Right lobe of liver (tissue), 6 donors: ENCODE measurements around the gene ALDH7A1. TPM values are rescaled to one million over a fixed set of nuclear protein-coding genes. Genes with fewer than 3 reads are reported as not detected.
A peak's percentile ranks its signal among the peaks of the same experiment; 100 is the strongest.

ENCODE experiments used
- ATAC-seq, 4 donors: fragments of 200-7000 bp; cut with Tn5 transposase; one replicate each; pipeline ENCODE4 v1.9.1; 2020; ENCODE audit warnings: mild to moderate bottlenecking in 4 of 4, moderate library complexity in 4 of 4
- DNase-seq, 3 donors: peaks; one replicate each; pipeline ENCODE4 v3.0.0-alpha.2; 2020
- H3K27ac ChIP-seq, 3 donors: fragments of 200-600 bp; one replicate each; pipeline ENCODE4 v1.8.0; 2022
- H3K27me3 ChIP-seq, 2 donors: fragments of 200-600 bp; one replicate each; pipeline ENCODE4 v1.8.0; 2022
- H3K36me3 ChIP-seq, 4 donors: fragments of 200-600 bp; sonication (generic) in 1 of 4; one replicate each; pipeline versions ENCODE4 v1.5.1 to v1.8.0; 2017 to 2022; ENCODE audit warnings: control low read depth in 1 of 4
- H3K4me1 ChIP-seq, 4 donors: fragments of 200-600 bp; sonication (generic) in 1 of 4; one replicate each; pipeline versions ENCODE4 v1.5.1 to v1.8.0; 2017 to 2022; ENCODE audit warnings: control low read depth in 1 of 4
- H3K4me3 ChIP-seq, 3 donors: fragments of 200-600 bp; one replicate each; pipeline ENCODE4 v1.8.0; 2022
- H3K9me3 ChIP-seq, 4 donors: fragments of 200-600 bp; sonication (generic) in 1 of 4; one replicate each; pipeline versions ENCODE4 v1.5.1 to v1.8.0; 2017 to 2022; ENCODE audit warnings: control low read depth in 1 of 4
- POLR2A ChIP-seq: fragments of 450-650 bp; IDR thresholded peaks from one replicate; pipeline ENCODE4 v1.6.1; 2017; ENCODE audit warnings: antibody characterized with exemption, mild to moderate bottlenecking
- WGBS: methylation state at CpG from one replicate; pipeline ENCODE4 v1.1.6; 2018; ENCODE audit warnings: low coverage, low lambda C conversion rate; ENCODE audit not compliant: insufficient coverage; ENCODE audit errors: missing lambda C conversion rate; 5-methylcytosine and 5-hydroxymethylcytosine counted together
- intact Hi-C, 2 donors: fragments of 100-400 bp; cut with DNase I; formaldehyde crosslinking; loops; one replicate each; pipeline versions ENCODE4 v1.11.2 to v1.14.1; 2022
- long read RNA-seq: library from polyadenylated mRNA; unstranded; transcript quantifications from one replicate; pipeline ENCODE4 v2.0.0, GENCODE V29; 2019
- total RNA-seq, 6 experiments: library from RNA; depleted of rRNA in 2 of 6; stranded (reverse); fragments of >200 nt in 2 of 6; fragmentation: NEBNext Ultra II Directional in 3 of 6; extraction: Animal tissue kit (Norgen Biotek cat#: 25700) in 3 of 6; gene quantifications; one replicate each; pipeline versions ENCODE4 v1.1.0 to v1.2.4, GENCODE V29; 2016 to 2023
- TF ChIP-seq, protein P1 (sequence below), 4 donors: fragments of 200-600 bp in 3 of 4; fragments of 450-650 bp in 1 of 4; IDR thresholded peaks; one replicate each; pipeline versions ENCODE4 v1.5.1 to v1.8.0; 2016 to 2022; ENCODE audit warnings: antibody characterized with exemption in 4 of 4, mild to moderate bottlenecking in 2 of 4
- donor health status: DM: no; HTN: yes; CAD: no.
- donor health status: DM: no; HTN: no; CAD: no.
- donor health status: DM: no; HTN: no; CAD: no.
- donor health status: DM: no; HTN: yes; CAD: no.
- donor health status: DM: no; HTN: yes; CAD: no.

ALDH7A1 gene
- 100 to 1,000 TPM in 2 of 6 experiments, 10 to 100 TPM in 4; 23.0 to 142 (median 96.7) TPM for total RNA-seq
- long read RNA-seq, full-length matches to known transcripts, result 14 of 17 reads
- long read RNA-seq, partial matches to known transcripts, result 3 of 17 reads
- long read RNA-seq, other reads (novel, unspliced or antisense), result 0 of 17 reads

DNA sequence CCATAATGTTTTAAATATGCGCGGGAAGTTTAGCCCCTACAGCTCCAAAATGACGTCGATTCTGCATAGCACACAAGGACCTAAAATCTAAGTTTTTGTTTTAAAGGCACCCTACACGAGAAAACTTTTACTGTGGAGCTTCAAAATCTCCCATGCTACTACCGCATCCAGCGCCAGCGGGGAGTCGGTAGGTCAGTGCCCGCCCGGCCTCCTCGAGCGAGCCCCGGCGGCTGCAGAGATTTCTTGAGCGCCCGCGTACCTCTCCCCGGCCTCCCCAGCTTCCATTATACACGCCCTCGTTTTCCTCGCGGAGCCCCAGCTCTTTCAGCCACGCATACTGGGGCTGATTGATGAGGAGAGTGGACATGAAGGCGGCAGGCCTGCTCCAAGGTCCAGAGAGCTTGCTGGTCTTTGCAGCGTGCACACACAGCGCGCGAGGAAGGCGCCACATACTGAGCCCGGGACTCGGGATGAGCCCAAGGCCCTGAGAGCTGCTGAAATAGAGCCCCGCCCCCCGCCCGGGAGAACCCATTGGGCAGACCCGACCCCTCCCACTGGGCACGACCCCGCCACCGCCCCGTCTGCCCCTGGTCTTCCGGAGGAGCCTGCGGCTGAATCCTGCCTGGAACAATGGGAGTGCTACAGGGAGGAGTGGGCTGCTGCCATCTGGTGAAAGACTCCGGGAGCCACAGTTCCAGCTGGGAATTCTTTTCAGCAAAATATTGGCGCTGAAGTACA lies at the start of gene ALDH7A1:
ALDH7A1 (minus strand) TSS at position 472 of the 738 bp plus-strand sequence; CDS start at position 451, 21 bp downstream.
- DNase-seq (peak; percentile 95 to 98 (median 96)), ATAC-seq (peak; percentile 95 to 99 (median 96))
- intact Hi-C loops, result no loop called here
- peaks cover 0 to 17% (median 0%) of the 10 kb centered on the region in 4 donors for H3K36me3 ChIP-seq
- H3K4me1 ChIP-seq, result peaks cover 0 to 15% (median 3%) of the 10 kb centered on the region in 4 donors
- no peaks in the 10 kb centered on the region for H3K27me3 ChIP-seq
- TF ChIP-seq POLR2A, result peak; percentile 91
- TF ChIP-seq, protein P1, sequence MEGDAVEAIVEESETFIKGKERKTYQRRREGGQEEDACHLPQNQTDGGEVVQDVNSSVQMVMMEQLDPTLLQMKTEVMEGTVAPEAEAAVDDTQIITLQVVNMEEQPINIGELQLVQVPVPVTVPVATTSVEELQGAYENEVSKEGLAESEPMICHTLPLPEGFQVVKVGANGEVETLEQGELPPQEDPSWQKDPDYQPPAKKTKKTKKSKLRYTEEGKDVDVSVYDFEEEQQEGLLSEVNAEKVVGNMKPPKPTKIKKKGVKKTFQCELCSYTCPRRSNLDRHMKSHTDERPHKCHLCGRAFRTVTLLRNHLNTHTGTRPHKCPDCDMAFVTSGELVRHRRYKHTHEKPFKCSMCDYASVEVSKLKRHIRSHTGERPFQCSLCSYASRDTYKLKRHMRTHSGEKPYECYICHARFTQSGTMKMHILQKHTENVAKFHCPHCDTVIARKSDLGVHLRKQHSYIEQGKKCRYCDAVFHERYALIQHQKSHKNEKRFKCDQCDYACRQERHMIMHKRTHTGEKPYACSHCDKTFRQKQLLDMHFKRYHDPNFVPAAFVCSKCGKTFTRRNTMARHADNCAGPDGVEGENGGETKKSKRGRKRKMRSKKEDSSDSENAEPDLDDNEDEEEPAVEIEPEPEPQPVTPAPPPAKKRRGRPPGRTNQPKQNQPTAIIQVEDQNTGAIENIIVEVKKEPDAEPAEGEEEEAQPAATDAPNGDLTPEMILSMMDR (IDR thresholded peaks at IDR 0.05), result peak; percentile 37 to 57 (median 46)
- H3K4me3 ChIP-seq, result peak within 1 kb of the TSS; percentile 47 to 69 (median 63)
- peak within 1 kb of the TSS; percentile 9 to 83 (median 71) for H3K27ac ChIP-seq
- WGBS, result 0% methylated on average over 22 of the region's 44 CpGs
- H3K9me3 ChIP-seq, result no peaks in the 10 kb centered on the region

- Histone ChIP-seq H3K36me3 (no peaks in the 10 kb centered on the region), H3K4me1 (no peaks in the 10 kb centered on the region), H3K9me3 (peaks cover 0 to 12% (median 0%) of the 10 kb centered on the region in 4 donors), H3K27me3 (no peaks in the 10 kb centered on the region), H3K4me3 (no peak overlapping the region), H3K27ac (no peak overlapping the region)
- DNase-seq, result no peak
- intact Hi-C loops, result no loop called here
- TF ChIP-seq, protein P1 (IDR thresholded peaks at IDR 0.05), result no peak
- TF ChIP-seq POLR2A, result no peak
- ATAC-seq, result no peak
- 65% methylated on average over 5 of the region's 5 CpGs for WGBS
Observed at GRCh38 chr5:126641387-126641786, 46.4 kb upstream of the ALDH7A1 start.

GRCh38 chr5:126640866-126641265 lies 45.8 kb upstream of the ALDH7A1 start:
- WGBS, result 78% methylated on average over 1 of the region's 1 CpG
- TF ChIP-seq, protein P1 (IDR thresholded peaks at IDR 0.05), result no peak
- TF ChIP-seq POLR2A, result no peak

DNA sequence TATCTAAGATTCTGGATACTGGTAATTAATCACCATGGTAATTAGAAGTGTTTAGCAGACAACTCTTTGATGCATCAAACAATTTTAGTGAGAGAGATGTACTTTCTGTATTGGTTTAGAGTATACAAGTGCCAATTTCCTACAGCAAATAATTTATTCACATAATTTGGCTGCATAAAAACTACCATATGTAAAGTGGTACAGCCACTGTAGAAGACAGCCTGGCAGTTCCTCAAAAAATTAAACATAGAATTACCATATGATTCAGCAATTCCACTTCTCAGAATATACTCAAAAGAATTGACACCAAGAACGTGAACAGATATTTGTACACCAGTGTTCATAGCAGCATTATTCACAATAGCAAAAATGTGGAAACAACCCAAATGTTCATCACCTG lies 41.9 kb upstream of the ALDH7A1 start:
- Histone ChIP-seq H3K36me3 (no peaks in the 10 kb centered on the region), H3K4me3 (no peak overlapping the region), H3K4me1 (peaks cover 0 to 4% (median 0%) of the 10 kb centered on the region in 4 donors), H3K27me3 (no peaks in the 10 kb centered on the region), H3K27ac (no peak overlapping the region), H3K9me3 (no peaks in the 10 kb centered on the region)
- WGBS, result 46% methylated on average over 1 of the region's 1 CpG
- DNase-seq (no peak), ATAC-seq (no peak)
- intact Hi-C loops, result no loop called here
- TF ChIP-seq POLR2A, result no peak
- TF ChIP-seq, protein P1 (IDR thresholded peaks at IDR 0.05), result no peak

More at GRCh38 chr5:126640866-126641265, 45.8 kb upstream of the ALDH7A1 start:
- Histone ChIP-seq H3K4me1 (no peaks in the 10 kb centered on the region), H3K4me3 (no peak overlapping the region), H3K9me3 (peaks cover 0 to 12% (median 0%) of the 10 kb centered on the region in 4 donors), H3K27me3 (no peaks in the 10 kb centered on the region), H3K36me3 (no peaks in the 10 kb centered on the region), H3K27ac (no peak overlapping the region)
- no peak for ATAC-seq
- DNase-seq, result no peak
- intact Hi-C loops, result no loop called here
